ENCODE results near the gene CER1.

Gene CER1

DNA sequence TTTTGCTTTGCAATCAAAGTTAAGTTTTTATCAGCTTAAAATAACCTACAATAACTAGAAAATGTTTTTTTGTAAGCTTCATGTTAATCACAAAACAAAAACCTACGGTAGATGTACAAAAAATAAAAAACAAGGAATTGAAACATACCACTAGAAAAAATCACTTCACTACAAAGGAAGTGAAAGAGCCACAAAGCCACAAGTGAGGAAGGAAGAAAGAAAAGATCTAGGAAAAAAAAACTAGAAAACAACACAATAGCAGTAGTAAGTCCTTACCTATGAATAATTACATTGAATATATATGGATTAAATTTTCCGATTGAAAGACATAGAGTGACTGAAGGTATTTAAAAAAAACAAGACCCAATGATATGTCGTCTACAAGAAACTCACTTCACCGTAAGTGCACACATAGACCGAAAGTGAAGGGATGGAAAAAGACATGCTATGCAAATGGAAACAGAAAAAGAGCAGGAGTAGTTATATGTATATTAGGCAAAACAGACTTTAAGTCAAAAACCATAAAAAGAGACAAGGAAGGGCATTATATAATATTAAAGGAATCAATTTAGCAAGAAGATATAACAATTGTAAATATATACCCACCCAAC, 15.9 kb downstream of the CER1 start:
- in situ Hi-C loops (cut with HindIII; ENCODE audit: low sequenced_read_pairs): no loop called here
- DNase-seq (ENCODE audit: low read depth, low spot score): no peak
- no peak overlapping the region for H3K4me3 ChIP-seq (ENCODE audit: low read depth, low read length)
- TF ChIP-seq CTCF (IDR thresholded peaks at IDR 0.05; ENCODE audit: low read depth, low read length): no peak

DNA sequence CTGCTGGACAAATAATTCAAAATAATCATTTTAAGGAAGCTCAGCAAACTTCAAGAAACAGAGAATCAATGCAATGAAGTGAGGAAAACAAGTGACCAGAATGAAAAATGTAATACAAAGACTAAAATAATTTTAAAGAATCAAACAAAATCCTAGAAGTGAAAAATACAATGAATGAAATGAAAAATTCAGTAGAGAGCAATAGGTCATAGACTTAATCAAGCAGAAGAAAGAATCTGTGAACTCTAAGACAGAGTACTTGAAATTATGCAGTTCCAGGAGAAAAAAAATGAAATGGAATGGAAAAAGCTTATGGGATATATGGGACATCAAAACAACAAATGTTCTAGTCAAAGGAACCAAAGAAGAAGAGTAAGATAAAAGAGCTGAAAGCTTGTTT, 17.5 kb downstream of the CER1 start:
- in situ Hi-C loops (cut with HindIII; ENCODE audit: low sequenced_read_pairs): no loop called here
- TF ChIP-seq CTCF (IDR thresholded peaks at IDR 0.05; ENCODE audit: low read depth, low read length): no peak
- no peak overlapping the region for H3K4me3 ChIP-seq (ENCODE audit: low read depth, low read length)
- no peak for DNase-seq (ENCODE audit: low read depth, low spot score)

GRCh38 chr9:14704281-14704680, 18.3 kb downstream of the CER1 start:
- TF ChIP-seq CTCF (IDR thresholded peaks at IDR 0.05; ENCODE audit: low read depth, low read length): no peak
- H3K4me3 ChIP-seq (ENCODE audit: low read depth, low read length): no peak overlapping the region
- no peak for DNase-seq (ENCODE audit: low read depth, low spot score)
- in situ Hi-C loops (cut with HindIII; ENCODE audit: low sequenced_read_pairs): no loop called here

GRCh38 chr9:14702200-14702720, 20.3 kb downstream of the CER1 start:
- DNase-seq (ENCODE audit: low read depth, low spot score): no peak
- TF ChIP-seq CTCF (IDR thresholded peaks at IDR 0.05; ENCODE audit: low read depth, low read length): no peak
- H3K4me3 ChIP-seq (ENCODE audit: low read depth, low read length): no peak overlapping the region
- in situ Hi-C loops (cut with HindIII; ENCODE audit: low sequenced_read_pairs): no loop called here

- in situ Hi-C loops (cut with HindIII; ENCODE audit: low sequenced_read_pairs): no loop called here
- peak; percentile 51 for DNase-seq (ENCODE audit: low read depth, low spot score)
- TF ChIP-seq CTCF (IDR thresholded peaks at IDR 0.05; ENCODE audit: low read depth, low read length): no peak
- peak within 1 kb of the TSS; percentile 86 for H3K4me3 ChIP-seq (ENCODE audit: low read depth, low read length)
Observed at GRCh38 chr9:14693251-14693861, 29.2 kb downstream of the CER1 start, which contains the start of gene ZDHHC21. ZDHHC21 (minus strand) TSS chr9:14693432; CDS start chr9:14674340, 19,092 bp downstream.

GRCh38 chr9:14692470-14693250, 29.9 kb downstream of the CER1 start:
- in situ Hi-C loops (cut with HindIII; ENCODE audit: low sequenced_read_pairs): no loop called here
- no peak for TF ChIP-seq CTCF (IDR thresholded peaks at IDR 0.05; ENCODE audit: low read depth, low read length)
- peak overlapping the region; percentile 86 for H3K4me3 ChIP-seq (ENCODE audit: low read depth, low read length)
- DNase-seq (ENCODE audit: low read depth, low spot score): no peak
